Loucy (cell line): ENCODE results near the gene APBA3.

ENCODE experiments used
- H2AFZ ChIP-seq: fragments of 200-600 bp; sonication (generic); 2 replicates; pipeline ENCODE4 v1.6.0; 2016; ENCODE audit warnings: antibody characterized with exemption, mild to moderate bottlenecking, low read length, moderate library complexity
- H3F3A ChIP-seq: fragments of 200-600 bp; 2 replicates; pipeline ENCODE4 v1.6.0; 2016; ENCODE audit warnings: antibody characterized with exemption, low read depth, mild to moderate bottlenecking
- H3K27me3 ChIP-seq: fragments of 200-600 bp; sonication (generic); 2 replicates; pipeline ENCODE4 v1.6.1; 2014; ENCODE audit warnings: low read length, mild to moderate bottlenecking; ENCODE audit not compliant: insufficient read depth, poor library complexity, severe bottlenecking
- H3K36me3 ChIP-seq: fragments of 200-600 bp; sonication (generic); 2 replicates; pipeline ENCODE4 v1.6.1; 2016; ENCODE audit warnings: low read length; ENCODE audit not compliant: insufficient read depth
- H3K4me1 ChIP-seq: fragments of 200-600 bp; sonication (generic); 2 replicates; pipeline ENCODE4 v1.5.1; 2014; ENCODE audit warnings: low read length, mild to moderate bottlenecking; ENCODE audit not compliant: insufficient read depth, poor library complexity, severe bottlenecking
- H3K4me2 ChIP-seq: fragments of 200-600 bp; sonication (generic); 2 replicates; pipeline ENCODE4 v1.6.0; 2014; ENCODE audit warnings: antibody characterized with exemption, low read length, low read depth, mild to moderate bottlenecking; ENCODE audit not compliant: poor library complexity, severe bottlenecking
- H3K4me3 ChIP-seq: fragments of 200-600 bp; sonication (generic); 2 replicates; pipeline ENCODE4 v1.5.1; 2014; ENCODE audit warnings: low read length, mild to moderate bottlenecking, mixed read lengths; ENCODE audit not compliant: poor library complexity, severe bottlenecking
- H3K79me2 ChIP-seq: fragments of 200-600 bp; sonication (generic); 2 replicates; pipeline ENCODE4 v1.6.1; 2014; ENCODE audit warnings: low read length; ENCODE audit not compliant: insufficient read depth
- H3K9ac ChIP-seq: fragments of 200-600 bp; sonication (generic); 2 replicates; pipeline ENCODE4 v1.6.0; 2014; ENCODE audit warnings: mild to moderate bottlenecking, low read depth, low read length, moderate library complexity; ENCODE audit not compliant: poor library complexity, severe bottlenecking
- H3K9me2 ChIP-seq: fragments of 200-600 bp; sonication (generic); replicated peaks from 2 replicates; pipeline ENCODE4 v1.6.1; 2016; ENCODE audit warnings: low read depth, low read length, mixed read lengths
- H3K9me3 ChIP-seq: fragments of 200-600 bp; sonication (generic); 2 replicates; pipeline ENCODE4 v1.6.1; 2014; ENCODE audit warnings: mild to moderate bottlenecking, antibody characterized with exemption, low read length, low read depth; ENCODE audit not compliant: insufficient read depth
- H4K20me1 ChIP-seq: fragments of 200-600 bp; sonication (generic); 2 replicates; pipeline ENCODE4 v1.6.0; 2014; ENCODE audit warnings: antibody characterized with exemption, low read length, mild to moderate bottlenecking; ENCODE audit not compliant: insufficient read depth, poor library complexity, severe bottlenecking
- EZH2phosphoT487 ChIP-seq: fragments of 200-600 bp; IDR thresholded peaks from 2 replicates; pipeline ENCODE4 v1.6.1; 2018; ENCODE audit warnings: antibody characterized with exemption, mild to moderate bottlenecking, moderate library complexity, borderline replicate concordance
- TF ChIP-seq, protein P1 (sequence below): fragments of 200-600 bp; sonication (generic); conservative IDR thresholded peaks from 2 replicates; pipeline ENCODE4 v1.5.1; 2014; ENCODE audit warnings: mild to moderate bottlenecking, antibody characterized with exemption, low read length

The APBA3 gene

DNA sequence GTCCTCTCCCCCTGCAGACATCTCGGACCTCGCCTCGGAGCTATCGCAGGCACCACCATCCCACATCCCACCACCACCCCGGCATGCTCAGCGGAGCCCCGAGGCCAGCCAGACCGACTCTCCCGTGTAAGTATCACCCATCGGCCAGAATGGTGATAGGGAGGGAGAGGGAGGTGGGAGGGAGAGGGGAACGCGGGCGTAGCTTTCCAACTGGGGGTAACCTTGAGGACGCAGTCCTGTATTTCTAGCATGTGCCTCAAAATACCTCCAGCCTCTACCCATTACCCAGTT is 27.2 kb downstream of the APBA3 start:
- no peak for TF ChIP-seq EZH2phosphoT487
- TF ChIP-seq, protein P1, sequence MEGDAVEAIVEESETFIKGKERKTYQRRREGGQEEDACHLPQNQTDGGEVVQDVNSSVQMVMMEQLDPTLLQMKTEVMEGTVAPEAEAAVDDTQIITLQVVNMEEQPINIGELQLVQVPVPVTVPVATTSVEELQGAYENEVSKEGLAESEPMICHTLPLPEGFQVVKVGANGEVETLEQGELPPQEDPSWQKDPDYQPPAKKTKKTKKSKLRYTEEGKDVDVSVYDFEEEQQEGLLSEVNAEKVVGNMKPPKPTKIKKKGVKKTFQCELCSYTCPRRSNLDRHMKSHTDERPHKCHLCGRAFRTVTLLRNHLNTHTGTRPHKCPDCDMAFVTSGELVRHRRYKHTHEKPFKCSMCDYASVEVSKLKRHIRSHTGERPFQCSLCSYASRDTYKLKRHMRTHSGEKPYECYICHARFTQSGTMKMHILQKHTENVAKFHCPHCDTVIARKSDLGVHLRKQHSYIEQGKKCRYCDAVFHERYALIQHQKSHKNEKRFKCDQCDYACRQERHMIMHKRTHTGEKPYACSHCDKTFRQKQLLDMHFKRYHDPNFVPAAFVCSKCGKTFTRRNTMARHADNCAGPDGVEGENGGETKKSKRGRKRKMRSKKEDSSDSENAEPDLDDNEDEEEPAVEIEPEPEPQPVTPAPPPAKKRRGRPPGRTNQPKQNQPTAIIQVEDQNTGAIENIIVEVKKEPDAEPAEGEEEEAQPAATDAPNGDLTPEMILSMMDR = no peak

DNA sequence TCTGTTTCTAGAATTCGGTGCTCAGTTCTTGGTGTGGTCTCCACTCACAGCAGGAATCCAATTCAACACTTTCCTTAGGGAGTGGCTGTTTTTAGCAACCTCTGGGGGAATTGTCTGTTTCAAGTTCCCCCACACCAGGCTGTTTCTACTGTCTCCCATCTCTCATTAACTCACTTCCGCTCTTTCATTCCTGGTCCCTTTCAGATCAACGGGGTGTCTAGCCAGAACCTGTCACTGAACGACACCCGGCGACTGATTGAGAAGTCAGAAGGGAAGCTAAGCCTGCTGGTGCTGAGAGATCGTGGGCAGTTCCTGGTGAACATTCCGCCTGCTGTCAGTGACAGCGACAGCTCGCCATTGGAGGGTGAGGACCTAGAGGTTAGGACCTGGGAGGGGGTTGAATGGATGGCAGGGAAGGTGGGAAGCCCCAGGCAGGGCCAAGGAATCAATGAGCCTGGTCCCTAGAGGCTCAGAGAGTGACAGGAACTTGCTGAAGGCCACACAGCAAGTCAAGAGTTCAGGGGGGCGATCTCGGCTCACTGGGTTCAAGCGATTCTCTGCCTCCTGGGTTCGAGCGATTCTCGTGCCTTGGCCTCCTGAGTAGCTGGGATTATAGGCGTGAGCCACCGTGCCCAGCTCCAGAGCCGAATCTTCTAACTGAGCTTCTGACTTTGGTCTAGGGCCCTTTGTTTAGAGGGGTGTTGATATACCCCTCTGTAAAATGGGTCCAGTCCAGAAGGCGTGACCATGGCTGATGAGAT is 27.8 kb downstream of the APBA3 start:
- H3K9ac ChIP-seq = no peak overlapping the region
- no peak overlapping the region for H3K4me2 ChIP-seq
- no peak overlapping the region for H3K4me3 ChIP-seq
- H3K27me3 ChIP-seq = no peaks in the 10 kb centered on the region
- no peaks in the 10 kb centered on the region for H3K36me3 ChIP-seq
- TF ChIP-seq, protein P1 = no peak
- no peak for TF ChIP-seq EZH2phosphoT487
- no peak overlapping the region for H2AFZ ChIP-seq
- H3F3A ChIP-seq = no peaks in the 10 kb centered on the region
- no peaks in the 10 kb centered on the region for H3K9me3 ChIP-seq
- H3K79me2 ChIP-seq = no peaks in the 10 kb centered on the region
- H3K9me2 ChIP-seq = no peaks in the 10 kb centered on the region
- no peaks in the 10 kb centered on the region for H3K4me1 ChIP-seq
- no peaks in the 10 kb centered on the region for H4K20me1 ChIP-seq

More for the DNA sequence above, 27.2 kb downstream of the APBA3 start:
- Histone ChIP-seq H3K4me1 (no peaks in the 10 kb centered on the region), H3K9me2 (no peaks in the 10 kb centered on the region), H3K9me3 (no peaks in the 10 kb centered on the region), H2AFZ (no peak overlapping the region), H3K36me3 (no peaks in the 10 kb centered on the region), H4K20me1 (no peaks in the 10 kb centered on the region), H3K4me3 (no peak overlapping the region), H3K27me3 (no peaks in the 10 kb centered on the region), H3K4me2 (no peak overlapping the region), H3K9ac (no peak overlapping the region), H3K79me2 (no peaks in the 10 kb centered on the region), H3F3A (no peaks in the 10 kb centered on the region)

DNA sequence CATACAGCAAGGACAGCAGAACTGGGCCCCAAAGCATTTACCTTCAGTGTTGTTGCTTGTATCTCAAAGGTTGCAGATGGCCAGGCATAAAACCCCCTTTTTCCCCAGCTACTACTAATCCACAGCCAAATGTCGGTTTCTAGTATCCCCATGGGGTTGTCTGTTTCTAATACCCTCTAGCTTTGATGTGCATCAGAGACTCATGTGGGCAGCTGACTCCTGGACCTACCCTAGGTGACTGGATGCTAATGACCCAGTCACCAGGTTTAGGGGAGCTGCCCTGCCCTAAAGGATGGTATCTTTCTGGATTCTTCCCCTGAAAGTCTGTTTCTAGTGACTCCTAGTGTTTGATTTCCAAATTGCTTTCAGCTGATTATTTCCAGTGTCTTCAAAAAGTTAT is 29.4 kb downstream of the APBA3 start:
- no peak overlapping the region for H2AFZ ChIP-seq
- no peak overlapping the region for H3K4me3 ChIP-seq
- H3K4me1 ChIP-seq = no peaks in the 10 kb centered on the region
- no peaks in the 10 kb centered on the region for H3K9me3 ChIP-seq
- H4K20me1 ChIP-seq = no peaks in the 10 kb centered on the region
- H3F3A ChIP-seq = no peaks in the 10 kb centered on the region
- H3K9ac ChIP-seq = no peak overlapping the region
- no peaks in the 10 kb centered on the region for H3K79me2 ChIP-seq
- TF ChIP-seq EZH2phosphoT487 = no peak
- TF ChIP-seq, protein P1 = no peak
- no peak overlapping the region for H3K4me2 ChIP-seq
- H3K9me2 ChIP-seq = no peaks in the 10 kb centered on the region
- H3K27me3 ChIP-seq = no peaks in the 10 kb centered on the region
- no peaks in the 10 kb centered on the region for H3K36me3 ChIP-seq
